ENCODE results near the gene MAGEF1.

MAGEF1 gene

DNA sequence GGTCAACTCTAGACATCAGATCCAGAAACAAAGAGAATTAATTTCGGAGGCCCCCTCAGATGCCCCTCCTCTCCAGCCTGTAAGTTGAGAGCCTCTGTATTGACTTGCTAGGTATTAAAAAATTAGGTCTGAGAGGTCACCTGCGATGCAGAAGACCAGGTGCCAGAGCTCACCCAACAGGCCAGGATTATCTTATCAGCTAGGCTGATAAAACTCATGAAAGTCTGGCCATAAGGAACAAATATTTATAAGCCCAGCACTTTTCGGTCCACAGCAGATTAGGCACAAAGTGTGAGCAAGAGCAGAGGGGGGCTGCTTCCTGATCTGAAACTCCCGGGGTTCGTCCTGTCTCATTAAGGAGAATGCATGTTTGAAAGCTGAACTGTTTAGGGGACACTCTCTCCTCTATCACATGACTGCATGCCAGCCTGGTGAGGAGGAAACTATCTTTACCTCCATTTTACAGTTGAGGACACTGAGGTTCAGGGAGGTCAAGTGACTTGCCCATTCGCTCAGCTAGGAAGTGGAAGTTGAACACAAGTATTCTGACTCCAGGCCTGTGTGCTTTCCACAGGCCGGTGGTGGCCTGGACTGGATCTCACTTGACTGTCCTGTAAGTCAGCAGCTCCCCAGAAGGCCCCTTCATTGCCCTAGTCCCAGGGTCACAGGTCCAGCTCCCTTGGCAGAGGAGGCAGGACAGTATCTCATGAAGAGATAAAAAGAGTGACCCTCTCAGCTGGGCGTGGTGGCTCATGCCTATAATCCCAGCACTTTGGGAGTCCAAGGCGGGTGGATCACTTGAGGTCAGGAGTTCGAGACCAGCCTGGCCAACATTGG is 39.6 kb upstream of the MAGEF1 start:
- no peak overlapping the region for H3K9ac ChIP-seq (ENCODE audit: low read depth in 1 of 2, low read length in 2 of 2)
- no peak overlapping the region for H3K4me3 ChIP-seq (ENCODE audit: low read length in 2 of 2)
- no peaks in the 10 kb centered on the region for H3K9me3 ChIP-seq (ENCODE audit: control insufficient read depth in 2 of 2, low read length in 2 of 2)
- H3K27ac ChIP-seq (ENCODE audit: low read depth in 2 of 2, low read length in 2 of 2), result no peak overlapping the region
- H3K4me1 ChIP-seq (ENCODE audit: control insufficient read depth in 2 of 2, insufficient read depth in 2 of 2, low read length in 2 of 2), result peaks cover 7 to 14% of the 10 kb centered on the region in 2 donors
- H3K36me3 ChIP-seq (ENCODE audit: control insufficient read depth in 2 of 2, insufficient read depth in 2 of 2, low read length in 2 of 2), result no peaks in the 10 kb centered on the region
- H3K27me3 ChIP-seq (ENCODE audit: control insufficient read depth in 2 of 2, insufficient read depth in 2 of 2, low read length in 2 of 2), result no peaks in the 10 kb centered on the region

DNA sequence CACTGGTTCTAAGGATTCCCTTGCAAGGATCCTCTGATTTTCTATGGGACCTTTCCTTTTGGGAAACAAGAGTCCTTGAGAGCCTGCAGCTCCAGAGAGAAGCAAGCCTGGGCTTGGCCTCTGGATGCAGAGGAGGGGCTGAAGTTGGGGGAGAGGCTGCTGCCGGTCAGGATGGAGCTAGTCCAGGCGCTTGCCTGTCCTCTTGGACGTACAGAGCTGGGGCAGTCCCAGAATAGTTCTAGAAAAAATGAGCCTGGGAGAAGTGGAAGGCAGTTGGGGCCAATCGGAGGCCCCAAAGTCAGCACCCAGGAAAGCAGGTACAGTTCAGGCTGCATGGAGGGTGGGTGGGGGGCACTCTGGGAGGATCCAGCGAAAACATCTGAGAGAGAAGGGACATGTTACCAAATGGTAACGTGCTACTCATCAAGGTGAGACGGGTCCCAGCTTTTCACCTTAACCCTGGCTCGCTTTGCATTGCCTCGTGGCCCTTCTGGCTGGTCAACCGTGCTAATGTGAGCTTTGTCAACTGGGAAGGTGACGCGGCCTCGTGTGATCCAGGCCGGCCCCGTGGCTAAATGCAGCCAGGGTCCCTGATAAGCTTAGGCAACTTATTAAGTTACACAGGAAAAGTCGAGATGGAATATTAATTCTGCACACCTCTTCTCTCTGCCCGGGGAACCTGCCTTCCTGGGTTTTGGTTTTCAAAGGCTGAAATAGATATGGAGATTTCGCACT is 38.7 kb upstream of the MAGEF1 start:
- H3K27ac ChIP-seq (ENCODE audit: low read depth in 2 of 2, low read length in 2 of 2), result no peak overlapping the region
- H3K27me3 ChIP-seq (ENCODE audit: control insufficient read depth in 2 of 2, insufficient read depth in 2 of 2, low read length in 2 of 2), result no peaks in the 10 kb centered on the region
- peaks cover 0 to 6% of the 10 kb centered on the region in 2 donors for H3K4me1 ChIP-seq (ENCODE audit: control insufficient read depth in 2 of 2, insufficient read depth in 2 of 2, low read length in 2 of 2)
- H3K36me3 ChIP-seq (ENCODE audit: control insufficient read depth in 2 of 2, insufficient read depth in 2 of 2, low read length in 2 of 2), result no peaks in the 10 kb centered on the region
- no peaks in the 10 kb centered on the region for H3K9me3 ChIP-seq (ENCODE audit: control insufficient read depth in 2 of 2, low read length in 2 of 2)
- no peak overlapping the region for H3K4me3 ChIP-seq (ENCODE audit: low read length in 2 of 2)
- no peak overlapping the region for H3K9ac ChIP-seq (ENCODE audit: low read depth in 1 of 2, low read length in 2 of 2)

- Histone ChIP-seq H3K4me1 (ENCODE audit: control insufficient read depth in 2 of 2, insufficient read depth in 2 of 2, low read length in 2 of 2) (peaks cover 0 to 5% of the 10 kb centered on the region in 2 donors), H3K4me3 (ENCODE audit: low read length in 2 of 2) (no peak overlapping the region), H3K27me3 (ENCODE audit: control insufficient read depth in 2 of 2, insufficient read depth in 2 of 2, low read length in 2 of 2) (no peaks in the 10 kb centered on the region), H3K27ac (ENCODE audit: low read depth in 2 of 2, low read length in 2 of 2) (no peak overlapping the region), H3K9ac (ENCODE audit: low read depth in 1 of 2, low read length in 2 of 2) (no peak overlapping the region), H3K9me3 (ENCODE audit: control insufficient read depth in 2 of 2, low read length in 2 of 2) (no peaks in the 10 kb centered on the region), H3K36me3 (ENCODE audit: control insufficient read depth in 2 of 2, insufficient read depth in 2 of 2, low read length in 2 of 2) (no peaks in the 10 kb centered on the region)
Measured at GRCh38 chr3:184749168-184749744, 37.4 kb upstream of the MAGEF1 start.

DNA sequence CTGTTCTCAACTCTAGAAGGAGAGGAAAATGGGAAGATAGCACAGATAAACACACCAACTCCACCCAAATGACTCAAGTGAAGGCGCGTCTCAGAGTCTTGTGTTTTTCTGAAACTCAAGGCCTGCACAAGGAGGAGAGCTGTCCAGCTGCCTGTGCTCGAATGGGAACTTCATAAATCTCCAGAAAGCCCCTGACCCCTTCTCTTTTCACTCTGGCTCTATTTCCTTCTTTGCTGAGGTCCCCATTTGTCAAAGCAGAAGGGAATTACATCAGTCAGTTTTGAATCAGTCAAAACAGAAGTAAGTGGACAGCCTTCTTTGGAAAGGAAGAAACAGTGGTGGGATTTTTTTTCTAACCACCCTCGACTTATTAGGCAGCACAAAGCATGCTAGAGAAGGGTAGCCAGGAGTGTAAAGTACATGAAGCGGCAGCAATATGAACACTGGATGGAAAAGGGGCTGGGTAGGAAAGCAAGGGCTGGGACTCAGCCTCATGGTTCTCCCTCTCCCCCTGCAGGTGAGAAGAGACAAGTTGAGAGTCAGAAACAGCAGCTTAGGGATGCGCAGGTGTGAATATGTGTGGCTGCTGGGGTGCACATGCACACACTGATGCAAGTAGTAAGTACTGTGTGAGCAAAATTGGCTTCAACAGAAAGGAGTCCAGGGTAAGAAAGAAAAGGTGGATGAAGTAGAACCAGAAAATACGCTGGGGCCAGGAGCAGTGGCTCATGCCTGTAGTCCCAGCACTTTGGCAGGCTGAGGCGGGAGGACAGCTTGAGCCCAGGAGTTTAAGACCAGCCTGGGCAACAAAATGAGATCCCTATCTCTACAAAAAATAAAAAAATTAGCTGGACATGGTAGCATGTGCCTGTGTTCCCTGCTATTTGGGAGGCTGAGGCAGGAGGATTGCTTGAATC is 36.6 kb upstream of the MAGEF1 start:
- no peak overlapping the region for H3K9ac ChIP-seq (ENCODE audit: low read depth in 1 of 2, low read length in 2 of 2)
- H3K9me3 ChIP-seq (ENCODE audit: control insufficient read depth in 2 of 2, low read length in 2 of 2), result no peaks in the 10 kb centered on the region
- no peaks in the 10 kb centered on the region for H3K27me3 ChIP-seq (ENCODE audit: control insufficient read depth in 2 of 2, insufficient read depth in 2 of 2, low read length in 2 of 2)
- no peaks in the 10 kb centered on the region for H3K36me3 ChIP-seq (ENCODE audit: control insufficient read depth in 2 of 2, insufficient read depth in 2 of 2, low read length in 2 of 2)
- peak overlapping the region; percentile 3 to 19 for H3K27ac ChIP-seq (ENCODE audit: low read depth in 2 of 2, low read length in 2 of 2)
- H3K4me1 ChIP-seq (ENCODE audit: control insufficient read depth in 2 of 2, insufficient read depth in 2 of 2, low read length in 2 of 2), result peaks cover 0 to 5% of the 10 kb centered on the region in 2 donors
- H3K4me3 ChIP-seq (ENCODE audit: low read length in 2 of 2), result no peak overlapping the region

- Histone ChIP-seq H3K4me1 (ENCODE audit: control insufficient read depth in 2 of 2, insufficient read depth in 2 of 2, low read length in 2 of 2) (peaks cover 0 to 5% of the 10 kb centered on the region in 2 donors), H3K27ac (ENCODE audit: low read depth in 2 of 2, low read length in 2 of 2) (no peak overlapping the region), H3K9ac (ENCODE audit: low read depth in 1 of 2, low read length in 2 of 2) (no peak overlapping the region), H3K36me3 (ENCODE audit: control insufficient read depth in 2 of 2, insufficient read depth in 2 of 2, low read length in 2 of 2) (no peaks in the 10 kb centered on the region), H3K9me3 (ENCODE audit: control insufficient read depth in 2 of 2, low read length in 2 of 2) (no peaks in the 10 kb centered on the region), H3K4me3 (ENCODE audit: low read length in 2 of 2) (no peak overlapping the region), H3K27me3 (ENCODE audit: control insufficient read depth in 2 of 2, insufficient read depth in 2 of 2, low read length in 2 of 2) (no peaks in the 10 kb centered on the region)
Measured at GRCh38 chr3:184746131-184747120, 34.6 kb upstream of the MAGEF1 start.

DNA sequence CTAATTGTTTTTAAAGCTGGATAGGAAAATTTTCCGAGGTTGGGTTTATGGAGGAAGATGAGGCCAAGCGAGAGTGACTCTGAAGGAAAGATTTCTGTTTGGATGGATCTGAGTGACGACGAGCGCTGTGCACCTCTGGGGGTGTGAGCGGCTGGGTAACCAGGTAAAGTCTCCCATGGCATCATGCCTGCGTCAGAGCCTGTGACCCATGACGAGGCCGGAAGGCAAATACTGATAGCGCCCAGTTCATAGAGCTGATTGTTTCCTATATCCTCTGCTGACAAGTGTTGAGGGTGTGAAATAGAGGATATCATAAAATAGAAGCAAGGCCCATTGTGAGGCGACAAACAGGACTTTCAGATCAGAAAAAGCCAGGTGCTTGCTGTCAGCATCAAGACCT is 33.7 kb upstream of the MAGEF1 start:
- no peaks in the 10 kb centered on the region for H3K9me3 ChIP-seq (ENCODE audit: control insufficient read depth in 2 of 2, low read length in 2 of 2)
- H3K27me3 ChIP-seq (ENCODE audit: control insufficient read depth in 2 of 2, insufficient read depth in 2 of 2, low read length in 2 of 2), result no peaks in the 10 kb centered on the region
- H3K9ac ChIP-seq (ENCODE audit: low read depth in 1 of 2, low read length in 2 of 2), result no peak overlapping the region
- no peak overlapping the region for H3K27ac ChIP-seq (ENCODE audit: low read depth in 2 of 2, low read length in 2 of 2)
- H3K36me3 ChIP-seq (ENCODE audit: control insufficient read depth in 2 of 2, insufficient read depth in 2 of 2, low read length in 2 of 2), result no peaks in the 10 kb centered on the region
- H3K4me1 ChIP-seq (ENCODE audit: control insufficient read depth in 2 of 2, insufficient read depth in 2 of 2, low read length in 2 of 2), result peaks cover 0 to 5% of the 10 kb centered on the region in 2 donors
- no peak overlapping the region for H3K4me3 ChIP-seq (ENCODE audit: low read length in 2 of 2)

- H3K27ac ChIP-seq (ENCODE audit: low read depth in 2 of 2, low read length in 2 of 2), result no peak overlapping the region
- no peaks in the 10 kb centered on the region for H3K4me1 ChIP-seq (ENCODE audit: control insufficient read depth in 2 of 2, insufficient read depth in 2 of 2, low read length in 2 of 2)
- H3K4me3 ChIP-seq (ENCODE audit: low read length in 2 of 2), result no peak overlapping the region
- no peaks in the 10 kb centered on the region for H3K36me3 ChIP-seq (ENCODE audit: control insufficient read depth in 2 of 2, insufficient read depth in 2 of 2, low read length in 2 of 2)
- H3K9me3 ChIP-seq (ENCODE audit: control insufficient read depth in 2 of 2, low read length in 2 of 2), result no peaks in the 10 kb centered on the region
- no peaks in the 10 kb centered on the region for H3K27me3 ChIP-seq (ENCODE audit: control insufficient read depth in 2 of 2, insufficient read depth in 2 of 2, low read length in 2 of 2)
- H3K9ac ChIP-seq (ENCODE audit: low read depth in 1 of 2, low read length in 2 of 2), result no peak overlapping the region
Measured at GRCh38 chr3:184743248-184743647, 31.4 kb upstream of the MAGEF1 start.

- H3K27ac ChIP-seq (ENCODE audit: low read depth in 2 of 2, low read length in 2 of 2), result no peak overlapping the region
Measured at GRCh38 chr3:184742676-184743135, 30.8 kb upstream of the MAGEF1 start.

More at GRCh38 chr3:184742676-184743135, 30.8 kb upstream of the MAGEF1 start:
- no peaks in the 10 kb centered on the region for H3K27me3 ChIP-seq (ENCODE audit: control insufficient read depth in 2 of 2, insufficient read depth in 2 of 2, low read length in 2 of 2)
- H3K4me1 ChIP-seq (ENCODE audit: control insufficient read depth in 2 of 2, insufficient read depth in 2 of 2, low read length in 2 of 2), result no peaks in the 10 kb centered on the region
- no peak overlapping the region for H3K4me3 ChIP-seq (ENCODE audit: low read length in 2 of 2)
- no peaks in the 10 kb centered on the region for H3K36me3 ChIP-seq (ENCODE audit: control insufficient read depth in 2 of 2, insufficient read depth in 2 of 2, low read length in 2 of 2)
- H3K9ac ChIP-seq (ENCODE audit: low read depth in 1 of 2, low read length in 2 of 2), result no peak overlapping the region
- no peaks in the 10 kb centered on the region for H3K9me3 ChIP-seq (ENCODE audit: control insufficient read depth in 2 of 2, low read length in 2 of 2)

Data from mucosa of rectum (tissue), 2 donors.